Brain microvascular endothelial cell (primary cell): ENCODE measurements around the gene ANXA5.

ENCODE experiments used
- DNase-seq: peaks from one replicate; pipeline ENCODE4 v3.0.0-alpha.2; 2020
- H3K27ac ChIP-seq: fragments of 250-450 bp; sonication (Bioruptor Pico); 2 replicates; pipeline ENCODE4 v1.5.1; 2020; ENCODE audit warnings: mild to moderate bottlenecking, moderate library complexity
- H3K27me3 ChIP-seq: fragments of 250-450 bp; sonication (Bioruptor Pico); replicated peaks from 2 replicates; pipeline ENCODE4 v1.5.1; 2020; ENCODE audit warnings: mild to moderate bottlenecking
- H3K36me3 ChIP-seq: fragments of 250-450 bp; sonication (Bioruptor Pico); replicated peaks from 2 replicates; pipeline ENCODE4 v1.5.1; 2020; ENCODE audit warnings: mild to moderate bottlenecking
- H3K4me3 ChIP-seq: 2 replicates; pipeline ENCODE4 v1.5.1; 2011; ENCODE audit warnings: low read depth, mild to moderate bottlenecking, control low read depth, low read length, moderate library complexity
- CTCF ChIP-seq: IDR thresholded peaks from 2 replicates; pipeline ENCODE4 v1.5.1; 2011; ENCODE audit warnings: low read depth, mild to moderate bottlenecking, moderate library complexity, low read length, control low read depth, inconsistent platforms; ENCODE audit errors: missing control alignments
- in situ Hi-C: cut with HindIII; loops from 2 replicates; pipeline ENCODE4 v1.10.0; 2017; ENCODE audit warnings: low sequenced_read_pairs, low pct_ligation_motif_present

ANXA5 gene

DNA sequence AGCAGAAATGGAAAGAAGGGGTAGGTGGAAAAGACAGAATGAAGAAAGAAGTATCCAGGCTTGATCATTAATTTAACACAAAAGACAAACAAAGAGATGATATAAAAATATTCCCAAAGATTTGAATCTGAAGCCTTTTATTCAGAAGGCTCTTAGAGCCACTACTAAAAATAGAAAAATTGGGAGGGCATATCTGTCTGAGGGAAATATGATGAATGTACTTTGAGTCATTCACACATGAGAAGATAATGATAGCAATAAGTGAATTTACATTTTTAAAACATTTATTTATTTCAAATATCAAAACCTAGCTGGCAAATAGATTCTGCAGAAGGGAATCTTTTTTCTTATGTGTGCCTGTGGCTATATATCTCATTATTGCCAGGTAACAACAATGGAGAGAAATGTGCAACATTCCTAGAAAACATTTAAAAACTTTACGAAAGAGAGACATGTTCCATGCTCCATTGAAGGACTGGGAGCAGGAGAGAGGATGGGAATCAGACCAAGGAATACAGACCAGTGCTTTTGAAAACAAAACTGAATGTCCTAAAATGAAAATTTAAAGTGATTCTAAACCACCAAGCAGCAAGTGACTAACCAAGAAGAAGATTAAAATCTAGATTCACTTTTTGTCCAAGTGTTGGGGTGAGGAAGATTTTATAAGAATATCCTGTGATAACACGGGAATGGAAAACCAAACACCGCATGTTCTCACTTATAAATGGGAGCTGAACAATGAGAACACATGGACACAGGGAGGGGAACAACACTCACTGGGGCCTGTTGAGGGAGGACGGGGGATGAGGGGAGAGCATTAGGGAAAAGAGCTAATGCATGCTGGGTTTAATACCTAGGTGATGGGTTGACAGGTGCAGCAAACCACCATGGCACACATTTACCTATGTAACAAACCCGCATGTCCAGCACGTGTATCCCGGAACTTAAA, 41.2 kb downstream of the ANXA5 start:
- Histone ChIP-seq H3K36me3 (no peaks in the 10 kb centered on the region), H3K27me3 (no peaks in the 10 kb centered on the region), H3K27ac (peak overlapping the region; percentile 24), H3K4me3 (no peak overlapping the region)
- no peak for TF ChIP-seq CTCF
- in situ Hi-C loops, result no loop called here
- DNase-seq, result no peak

- in situ Hi-C loops, result no loop called here
These were observed 42.0 kb downstream of the ANXA5 start for GRCh38 chr4:121654738-121655137.

DNA sequence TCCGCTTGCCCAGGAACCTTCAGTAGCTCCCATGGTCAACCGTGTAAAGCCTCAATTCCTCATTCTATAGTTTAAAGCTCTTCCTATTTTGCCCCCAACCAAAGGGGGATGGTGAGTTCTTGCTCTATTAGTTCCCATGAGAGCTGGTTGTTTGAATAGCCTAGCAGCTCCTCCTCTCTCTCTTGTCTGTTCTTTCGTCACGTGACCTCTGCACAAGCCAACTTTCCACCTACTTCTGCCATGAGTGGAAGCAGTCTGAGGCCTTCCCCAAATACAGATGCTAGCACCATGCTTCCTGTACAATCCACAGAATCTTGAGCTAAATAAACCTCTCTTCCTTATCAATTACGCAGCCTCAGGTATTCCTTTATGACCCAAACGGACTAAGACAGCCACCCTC, 42.8 kb downstream of the ANXA5 start:
- in situ Hi-C loops, result no loop called here
- Histone ChIP-seq H3K27ac (no peak overlapping the region), H3K4me3 (no peak overlapping the region), H3K36me3 (no peaks in the 10 kb centered on the region), H3K27me3 (no peaks in the 10 kb centered on the region)
- DNase-seq, result no peak
- TF ChIP-seq CTCF, result no peak

More at GRCh38 chr4:121654738-121655137, 42.0 kb downstream of the ANXA5 start:
- Histone ChIP-seq H3K36me3 (no peaks in the 10 kb centered on the region), H3K27me3 (no peaks in the 10 kb centered on the region), H3K4me3 (no peak overlapping the region), H3K27ac (no peak overlapping the region)
- no peak for TF ChIP-seq CTCF
- DNase-seq, result no peak

GRCh38 chr4:121653214-121653613, 43.6 kb downstream of the ANXA5 start:
- no peak overlapping the region for H3K4me3 ChIP-seq
- in situ Hi-C loops, result no loop called here
- no peak for DNase-seq
- no peak for TF ChIP-seq CTCF
- no peaks in the 10 kb centered on the region for H3K27me3 ChIP-seq
- H3K27ac ChIP-seq, result no peak overlapping the region
- H3K36me3 ChIP-seq, result no peaks in the 10 kb centered on the region

DNA sequence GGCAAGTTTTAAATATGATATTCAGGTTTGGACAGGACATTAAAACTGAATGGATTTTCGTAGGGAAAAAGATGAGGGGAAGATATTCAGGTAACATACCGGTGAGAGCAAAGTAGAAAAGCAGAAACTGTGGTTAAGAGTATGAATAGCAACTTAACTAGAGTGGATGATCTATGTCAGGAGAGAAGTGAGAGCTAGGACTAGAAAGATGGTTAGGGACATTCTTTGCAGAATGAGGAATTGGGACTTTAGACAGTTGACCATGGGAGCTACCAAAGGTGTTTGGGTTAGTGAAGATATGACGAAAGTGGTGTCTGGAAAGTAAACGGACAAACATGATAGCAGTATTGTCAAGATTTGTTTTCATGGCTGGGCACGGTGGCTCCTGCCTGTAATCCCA, 45.2 kb downstream of the ANXA5 start:
- in situ Hi-C loops, result no loop called here
- Histone ChIP-seq H3K4me3 (no peak overlapping the region), H3K27ac (no peak overlapping the region), H3K36me3 (no peaks in the 10 kb centered on the region), H3K27me3 (no peaks in the 10 kb centered on the region)
- no peak for DNase-seq
- no peak for TF ChIP-seq CTCF
